HG02840 (cell line): Measurements from ENCODE around the gene CTRB1.
"Not testable (repeated sequence)": the region's sequence is repeated elsewhere in the genome, so short reads cannot be mapped to it uniquely, and the experiment has no call there.

Experiments
- ATAC-seq: cut with Tn5 transposase; IDR thresholded peaks from one replicate; pipeline ENCODE4 v1.9.1; 2021; ENCODE audit warnings: mild to moderate bottlenecking, moderate library complexity, moderate number of reproducible peaks; ENCODE audit not compliant: unreplicated experiment, low FRiP score

Gene CTRB1

DNA sequence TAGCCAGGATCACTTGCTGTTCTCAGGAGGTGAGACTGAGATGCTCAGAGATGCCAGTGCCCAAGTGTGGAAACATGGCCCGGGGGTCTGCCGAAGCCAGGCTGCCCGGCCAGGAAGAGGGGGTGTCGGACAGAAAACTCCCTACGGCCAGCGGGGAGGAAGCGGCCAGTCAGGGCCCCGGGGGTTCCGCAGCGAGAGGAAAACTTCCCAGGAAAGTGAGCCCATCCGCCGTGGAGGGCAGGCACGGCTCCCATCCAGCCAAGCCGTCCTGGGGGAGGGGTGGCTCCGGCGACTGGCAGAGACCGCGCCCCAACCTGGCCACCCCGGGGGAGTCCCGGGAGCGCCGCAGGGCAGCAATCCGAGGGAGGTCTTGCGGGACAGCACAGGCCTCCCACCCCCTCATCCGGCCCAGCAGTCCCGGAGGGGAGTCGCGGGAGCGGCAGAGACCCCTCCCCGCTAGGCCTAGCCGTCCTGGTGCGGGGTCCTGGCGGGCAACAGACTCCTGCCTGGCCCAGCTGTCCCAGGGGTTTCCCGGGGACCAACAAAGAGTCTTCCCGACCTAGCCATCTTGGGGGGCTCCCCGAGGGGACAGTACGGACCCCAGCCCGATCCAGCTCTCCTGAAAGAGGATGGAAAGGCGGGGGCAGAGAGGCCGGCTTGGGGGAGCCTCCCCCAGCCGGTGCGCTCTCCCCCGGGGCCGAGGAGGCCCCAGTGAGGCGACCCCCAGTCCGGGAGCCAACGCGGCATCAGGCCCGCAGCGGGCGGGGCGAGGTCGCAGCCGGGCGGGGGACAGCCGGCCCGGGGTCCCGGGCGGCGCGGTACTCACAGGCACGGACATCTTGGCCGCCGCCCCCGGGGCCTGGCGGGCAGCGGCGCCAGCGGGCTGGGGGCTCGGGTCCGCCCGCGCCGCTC is 46.5 kb downstream of the CTRB1 start:
- peak; percentile 11 for ATAC-seq

DNA sequence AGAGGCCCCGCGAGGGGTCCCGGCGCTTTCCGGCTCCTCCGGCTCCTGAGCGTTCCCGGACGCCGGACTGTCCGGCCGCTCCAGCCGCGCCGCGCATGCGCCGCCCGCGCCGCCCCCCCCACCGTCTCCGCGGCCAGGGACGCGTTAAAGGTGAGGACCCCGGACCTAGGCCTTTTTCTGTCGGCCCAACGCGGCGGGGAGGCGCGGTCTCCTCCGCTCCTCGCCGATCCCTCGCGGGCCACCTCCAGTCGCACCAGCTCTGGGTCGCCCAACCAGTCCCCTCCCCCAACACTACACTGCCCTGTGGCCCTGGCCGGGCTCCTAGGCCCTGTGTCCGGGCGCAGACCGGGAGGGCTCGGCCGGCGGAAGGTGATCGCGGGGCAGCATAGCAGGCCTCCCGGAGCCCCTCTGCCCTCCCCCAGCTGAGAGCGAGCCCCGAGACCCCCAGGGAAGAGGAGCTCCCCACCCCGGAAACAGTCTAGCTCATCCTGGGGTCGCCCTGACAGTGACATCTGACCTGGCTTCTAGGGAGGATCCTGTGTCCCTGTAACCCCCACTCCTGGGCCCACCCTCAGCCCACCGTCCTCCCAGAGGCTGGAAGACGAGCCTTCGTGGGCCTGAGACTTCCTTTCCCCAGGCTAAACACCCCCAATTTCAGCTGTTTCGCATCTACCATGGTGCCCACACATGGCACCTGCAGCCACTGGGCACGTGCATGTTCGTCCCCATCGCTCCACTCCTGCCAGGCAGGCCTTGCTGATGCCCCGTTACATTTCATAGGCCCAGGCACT is 47.3 kb downstream of the CTRB1 start:
- peak; percentile 79 for ATAC-seq

DNA sequence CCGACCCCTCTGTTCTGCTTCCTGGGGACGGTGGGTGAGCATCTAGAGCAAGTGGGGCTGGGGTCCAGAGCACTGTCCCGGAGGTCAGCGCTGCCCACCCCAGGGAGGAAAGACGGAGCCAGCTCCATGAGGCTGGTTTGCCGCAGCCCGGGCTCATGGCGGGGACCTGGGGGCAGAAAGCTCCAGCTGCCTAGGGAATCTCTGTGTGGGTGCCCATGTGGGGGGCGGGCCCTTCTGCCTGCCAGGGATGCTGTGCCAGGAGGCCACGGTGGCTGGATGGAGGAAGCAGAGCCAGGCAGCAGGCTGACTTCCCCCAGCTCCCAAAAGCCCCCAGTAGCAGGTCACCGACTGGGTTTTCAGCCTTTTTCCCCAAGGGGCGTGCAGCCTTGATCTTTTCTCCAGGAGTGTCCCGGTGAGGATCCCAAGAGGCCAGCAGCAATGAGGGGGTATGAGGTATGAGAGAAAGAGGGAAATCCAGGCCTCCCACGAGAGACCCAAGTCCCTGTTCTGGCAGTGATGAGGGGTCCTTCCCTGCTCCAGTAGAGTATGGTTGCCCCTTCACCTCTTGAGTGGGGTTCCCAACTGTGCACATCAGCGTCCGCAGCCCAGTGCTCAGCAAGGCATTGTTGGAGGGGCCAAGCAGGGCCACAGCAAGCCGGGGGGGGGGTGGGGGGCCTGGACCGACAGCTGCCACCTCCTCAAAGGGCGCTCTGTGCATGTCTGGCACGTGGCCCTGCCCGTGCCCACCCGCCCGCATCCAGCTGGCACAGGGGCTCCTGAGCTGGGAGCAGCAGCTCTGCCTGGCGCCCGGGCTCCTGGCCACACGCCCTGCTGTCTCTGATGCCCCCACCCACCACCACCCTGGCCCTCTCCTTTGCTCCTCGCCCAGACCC is 48.2 kb downstream of the CTRB1 start:
- ATAC-seq = no peak

DNA sequence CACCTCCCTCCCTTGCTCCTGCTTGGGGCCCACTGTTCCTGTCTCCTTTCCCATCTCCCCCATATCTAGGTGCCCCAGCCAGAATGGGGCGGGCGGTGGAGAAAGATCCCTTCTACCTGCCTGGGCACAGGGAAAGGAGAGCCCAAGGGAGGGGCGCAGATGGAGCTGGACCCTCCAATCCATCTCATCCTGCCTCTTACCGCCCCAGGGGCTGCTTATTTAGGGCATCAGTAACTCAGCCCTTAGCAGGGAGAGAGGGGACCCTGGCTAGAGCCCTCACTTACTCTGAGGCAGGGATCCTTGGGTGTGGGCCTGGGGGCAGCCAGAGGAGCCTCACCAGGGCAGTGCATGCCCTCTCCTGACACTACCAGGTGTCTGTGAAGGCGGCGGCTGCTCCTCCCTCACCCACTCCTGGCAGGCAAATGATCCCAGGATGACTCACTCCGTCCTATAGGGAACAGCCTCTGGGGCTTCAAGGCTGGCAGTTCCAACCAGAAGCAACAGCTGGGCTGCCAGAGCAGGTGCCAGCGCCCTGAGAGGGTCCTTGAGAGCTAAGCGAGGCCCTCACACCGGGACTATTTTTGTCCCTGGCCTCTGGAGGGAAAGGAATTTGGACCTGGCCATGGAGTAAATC is 49.0 kb downstream of the CTRB1 start:
- no peak for ATAC-seq

DNA sequence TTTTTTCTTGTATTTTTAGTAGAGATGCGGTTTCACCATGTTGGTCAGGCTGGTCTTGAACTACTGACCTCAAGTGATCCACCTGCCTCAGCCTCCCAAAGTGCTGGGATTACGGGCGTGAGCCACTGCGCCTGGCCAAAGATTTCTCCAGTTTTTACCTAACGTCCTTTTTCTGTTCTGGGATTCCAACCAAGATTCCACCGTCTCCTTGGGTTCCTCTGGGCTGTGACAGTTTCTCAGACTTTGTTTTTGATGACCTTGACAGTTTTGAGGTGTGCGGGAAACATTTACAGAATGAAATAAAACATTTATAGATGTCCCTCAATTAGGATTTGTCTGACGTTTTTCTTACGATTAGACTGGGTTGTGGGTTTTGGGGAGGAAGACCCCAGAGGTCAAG is 50.6 kb downstream of the CTRB1 start:
- not testable (repeated sequence) for ATAC-seq

DNA sequence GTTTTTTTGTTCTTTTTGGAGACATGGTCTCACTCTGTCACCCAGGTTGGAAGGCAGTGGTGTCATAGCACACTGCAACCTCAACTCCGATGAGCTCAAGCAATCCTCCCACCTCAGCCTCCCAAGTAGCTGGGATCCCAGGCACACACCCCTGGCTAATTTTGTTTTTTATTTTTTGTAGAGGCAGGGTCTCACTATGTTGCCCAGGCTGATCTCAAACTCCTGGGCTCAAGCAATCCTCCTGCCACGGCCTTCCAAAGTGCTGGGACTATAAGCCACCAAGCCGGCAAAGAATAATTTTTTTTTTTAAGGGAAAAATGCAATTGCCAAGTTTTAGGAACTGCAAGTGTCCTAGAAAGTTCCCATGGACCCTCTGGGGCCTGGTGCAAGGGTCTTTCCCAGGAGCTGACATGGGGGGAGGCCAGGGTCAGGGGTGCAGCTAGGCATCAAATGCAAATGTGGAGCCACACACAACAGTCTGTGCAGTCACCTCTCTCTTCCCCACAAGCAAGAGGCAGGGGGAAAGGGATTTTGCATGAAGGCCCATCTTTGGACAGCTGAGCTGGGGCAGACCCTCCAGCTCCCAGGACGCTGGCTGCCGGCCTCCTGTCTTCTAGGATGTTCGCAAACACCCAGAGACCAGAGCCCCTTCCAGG is 52.8 kb downstream of the CTRB1 start:
- ATAC-seq = no peak

DNA sequence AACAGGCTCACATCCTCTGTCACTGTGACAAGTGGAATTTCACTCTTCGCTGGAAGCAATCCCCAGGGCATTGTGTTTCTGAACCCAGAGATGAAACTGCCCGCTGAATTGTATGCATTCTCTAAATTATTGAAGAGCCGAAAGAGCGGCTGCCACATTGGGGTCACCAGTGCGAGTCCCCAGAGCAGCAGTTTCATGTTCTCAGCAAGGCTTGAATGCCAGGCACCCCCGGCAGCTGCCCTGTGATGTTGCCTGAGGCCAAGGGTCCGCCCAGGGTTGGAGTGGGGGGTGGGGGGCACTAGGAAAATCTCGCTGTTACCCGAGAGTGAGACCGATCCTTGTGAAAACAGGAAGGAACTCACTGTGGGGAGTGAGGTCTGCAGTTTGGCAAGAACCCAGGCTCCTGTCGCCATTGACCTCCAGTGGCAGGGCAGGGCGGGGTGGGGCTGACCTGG is 53.3 kb downstream of the CTRB1 start:
- no peak for ATAC-seq

DNA sequence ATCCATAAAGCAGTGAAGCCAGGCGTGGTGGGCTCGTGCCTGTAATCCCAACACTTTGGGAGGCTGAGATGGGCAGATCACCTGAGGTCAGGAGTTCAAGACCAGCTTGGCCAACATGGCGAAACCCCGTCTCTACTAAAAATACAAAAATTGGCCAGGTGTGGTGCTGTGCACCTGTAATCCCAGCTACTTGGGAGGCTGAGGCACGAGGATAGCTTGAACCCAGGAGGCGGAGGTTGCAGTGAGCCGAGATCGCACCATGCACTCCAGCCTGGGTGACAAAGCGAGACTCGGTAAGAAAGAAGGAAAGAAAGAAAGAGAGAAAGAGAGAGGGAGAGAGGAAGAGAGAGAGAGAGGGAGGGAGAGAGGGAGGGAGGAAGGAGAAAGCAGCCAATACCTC is 53.8 kb downstream of the CTRB1 start:
- not testable (repeated sequence) for ATAC-seq

- no peak for ATAC-seq
Observed at GRCh38 chr16:75273054-75273925, 54.5 kb downstream of the CTRB1 start.
